HG03457 (cell line): Measurements from ENCODE around the gene KCNH2.
"Not testable (repeated sequence)": the region's sequence is repeated elsewhere in the genome, so short reads cannot be mapped to it uniquely, and the experiment has no call there.

Source experiments
- ATAC-seq: cut with Tn5 transposase; IDR thresholded peaks from one replicate; pipeline ENCODE4 v1.9.1; 2021; ENCODE audit warnings: moderate number of reproducible peaks; ENCODE audit not compliant: unreplicated experiment

The KCNH2 gene, protein sequence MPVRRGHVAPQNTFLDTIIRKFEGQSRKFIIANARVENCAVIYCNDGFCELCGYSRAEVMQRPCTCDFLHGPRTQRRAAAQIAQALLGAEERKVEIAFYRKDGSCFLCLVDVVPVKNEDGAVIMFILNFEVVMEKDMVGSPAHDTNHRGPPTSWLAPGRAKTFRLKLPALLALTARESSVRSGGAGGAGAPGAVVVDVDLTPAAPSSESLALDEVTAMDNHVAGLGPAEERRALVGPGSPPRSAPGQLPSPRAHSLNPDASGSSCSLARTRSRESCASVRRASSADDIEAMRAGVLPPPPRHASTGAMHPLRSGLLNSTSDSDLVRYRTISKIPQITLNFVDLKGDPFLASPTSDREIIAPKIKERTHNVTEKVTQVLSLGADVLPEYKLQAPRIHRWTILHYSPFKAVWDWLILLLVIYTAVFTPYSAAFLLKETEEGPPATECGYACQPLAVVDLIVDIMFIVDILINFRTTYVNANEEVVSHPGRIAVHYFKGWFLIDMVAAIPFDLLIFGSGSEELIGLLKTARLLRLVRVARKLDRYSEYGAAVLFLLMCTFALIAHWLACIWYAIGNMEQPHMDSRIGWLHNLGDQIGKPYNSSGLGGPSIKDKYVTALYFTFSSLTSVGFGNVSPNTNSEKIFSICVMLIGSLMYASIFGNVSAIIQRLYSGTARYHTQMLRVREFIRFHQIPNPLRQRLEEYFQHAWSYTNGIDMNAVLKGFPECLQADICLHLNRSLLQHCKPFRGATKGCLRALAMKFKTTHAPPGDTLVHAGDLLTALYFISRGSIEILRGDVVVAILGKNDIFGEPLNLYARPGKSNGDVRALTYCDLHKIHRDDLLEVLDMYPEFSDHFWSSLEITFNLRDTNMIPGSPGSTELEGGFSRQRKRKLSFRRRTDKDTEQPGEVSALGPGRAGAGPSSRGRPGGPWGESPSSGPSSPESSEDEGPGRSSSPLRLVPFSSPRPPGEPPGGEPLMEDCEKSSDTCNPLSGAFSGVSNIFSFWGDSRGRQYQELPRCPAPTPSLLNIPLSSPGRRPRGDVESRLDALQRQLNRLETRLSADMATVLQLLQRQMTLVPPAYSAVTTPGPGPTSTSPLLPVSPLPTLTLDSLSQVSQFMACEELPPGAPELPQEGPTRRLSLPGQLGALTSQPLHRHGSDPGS

DNA sequence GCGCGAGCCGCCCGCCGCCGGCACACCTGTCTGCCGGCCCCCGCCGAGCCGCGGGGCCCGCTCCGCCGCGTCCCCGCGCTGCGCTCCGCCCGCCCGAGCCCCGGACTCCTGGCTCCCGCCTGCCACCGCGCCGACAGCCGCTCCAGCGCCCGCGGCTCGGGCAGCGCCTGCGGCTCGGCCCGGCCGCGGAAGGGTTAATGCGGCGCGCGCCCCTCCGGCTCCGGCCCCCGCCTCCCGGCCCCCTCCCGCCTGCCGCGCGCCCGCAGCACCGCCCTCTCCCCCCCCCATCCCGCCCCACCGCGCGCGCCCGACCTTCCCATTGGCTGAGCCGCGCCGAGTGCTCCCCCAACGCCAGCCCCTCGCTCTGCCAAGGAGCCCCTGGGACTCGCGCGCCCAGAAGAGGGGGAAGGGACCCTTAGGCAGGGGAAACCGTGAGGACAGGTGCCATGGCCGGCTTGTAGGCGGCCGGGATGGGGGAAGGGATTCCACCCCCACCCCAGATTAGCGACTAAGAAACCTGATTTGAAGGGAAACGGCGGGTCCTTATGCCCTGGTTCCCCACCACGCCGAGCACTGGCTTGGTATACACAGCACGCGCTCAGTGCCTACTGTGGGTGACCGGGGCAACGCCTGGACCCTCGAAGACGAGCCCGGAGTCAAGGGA lies at the start of gene KCNH2:
KCNH2 (minus strand) TSS at position 196 of the 664 bp plus-strand sequence. CDS start 408 bp downstream, outside the sequence.
- ATAC-seq, result no peak

- not testable (repeated sequence) for ATAC-seq
Observed at GRCh38 chr7:151027728-151028130, 49.6 kb upstream of the KCNH2 start.

- ATAC-seq, result not testable (repeated sequence)
Observed at GRCh38 chr7:151026771-151027727, 48.9 kb upstream of the KCNH2 start.

DNA sequence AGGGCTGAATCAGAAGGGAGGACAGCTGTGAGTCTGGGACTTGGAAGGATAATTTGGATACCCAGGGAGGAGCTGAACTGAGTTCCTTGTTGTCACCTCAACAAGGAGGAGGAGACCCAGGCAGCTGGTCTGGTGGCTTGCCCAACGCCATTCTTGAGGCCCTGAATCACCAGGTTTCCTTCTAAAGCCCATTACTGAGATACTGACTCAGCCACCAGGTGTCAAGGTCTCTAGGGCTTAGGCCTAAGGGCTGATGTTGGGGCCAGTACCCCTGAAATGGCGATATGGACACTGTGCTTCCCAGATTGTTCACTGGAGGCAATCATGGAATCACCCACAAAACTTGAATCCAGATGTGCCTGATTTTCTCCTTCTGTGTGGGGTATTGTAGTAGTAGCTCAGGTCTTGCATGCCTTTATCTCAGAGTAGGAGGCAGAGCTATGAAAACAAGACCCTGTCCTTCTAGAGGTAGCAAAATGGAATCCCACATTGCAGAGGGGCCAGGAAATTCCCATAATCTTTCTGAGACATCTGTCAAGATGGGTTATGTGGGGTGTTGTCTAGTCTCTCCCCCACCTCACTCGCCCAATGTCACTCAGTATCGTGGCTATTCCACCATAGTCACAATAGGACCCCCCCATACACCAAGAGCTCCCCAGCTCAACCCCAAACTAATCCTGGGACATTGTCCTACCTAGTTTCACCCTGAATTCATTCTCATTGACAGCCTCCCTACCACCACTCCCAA lies 48.0 kb upstream of the KCNH2 start:
- no peak for ATAC-seq

DNA sequence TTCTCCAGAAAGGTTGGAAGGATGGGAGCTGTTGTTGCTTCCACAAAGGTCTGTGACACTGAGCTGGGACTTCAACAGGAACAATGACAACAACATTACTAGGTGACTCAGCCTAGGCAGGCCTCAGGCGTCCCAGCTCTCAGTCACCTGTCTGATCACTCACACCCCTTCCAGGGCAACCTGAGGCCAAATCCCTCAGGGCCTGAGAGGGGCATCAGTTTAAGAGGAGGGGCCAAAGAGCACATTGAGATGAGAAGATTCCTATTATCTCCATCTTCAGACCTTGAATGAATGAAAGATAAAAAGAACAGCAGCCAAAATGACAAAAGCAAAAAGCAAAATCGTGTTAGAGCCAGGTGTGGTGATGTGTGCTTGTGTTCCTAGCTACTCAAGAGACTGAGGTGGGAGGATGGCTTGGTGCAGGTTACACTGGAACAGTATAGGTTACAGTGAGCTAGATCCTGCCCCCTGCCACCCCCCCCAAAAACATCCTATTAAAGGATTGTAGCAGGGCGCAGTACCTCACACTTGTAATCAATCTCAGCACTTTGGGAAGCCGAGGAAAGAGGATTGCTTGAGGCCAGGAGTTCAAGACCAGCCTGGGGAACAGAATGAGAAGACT lies 46.4 kb upstream of the KCNH2 start, which contains the start of gene ATG9B:
ATG9B (minus strand) TSS at position 60 of the 622 bp plus-strand sequence. CDS start 71 bp downstream, outside the sequence.
- ATAC-seq, result no peak

DNA sequence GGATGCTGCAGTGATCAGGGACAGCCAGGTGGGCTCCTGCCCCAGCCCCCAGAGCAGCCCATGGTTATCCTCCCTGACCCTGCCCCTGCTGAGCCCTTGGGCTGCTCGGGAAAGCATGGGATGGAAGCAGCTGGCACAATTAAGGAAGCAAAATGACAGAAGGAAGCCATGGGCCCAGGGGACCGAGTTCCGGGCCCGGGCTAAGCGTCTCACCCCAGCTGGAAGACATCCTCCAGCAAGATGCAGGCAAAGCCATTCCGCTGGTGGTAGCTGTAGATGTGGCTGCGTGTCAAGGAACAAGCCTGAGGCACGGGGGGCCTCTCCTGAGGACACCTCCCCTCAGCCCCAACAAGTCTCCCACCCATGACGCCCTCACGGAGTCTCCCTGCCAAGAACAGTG lies 45.1 kb upstream of the KCNH2 start:
- no peak for ATAC-seq

DNA sequence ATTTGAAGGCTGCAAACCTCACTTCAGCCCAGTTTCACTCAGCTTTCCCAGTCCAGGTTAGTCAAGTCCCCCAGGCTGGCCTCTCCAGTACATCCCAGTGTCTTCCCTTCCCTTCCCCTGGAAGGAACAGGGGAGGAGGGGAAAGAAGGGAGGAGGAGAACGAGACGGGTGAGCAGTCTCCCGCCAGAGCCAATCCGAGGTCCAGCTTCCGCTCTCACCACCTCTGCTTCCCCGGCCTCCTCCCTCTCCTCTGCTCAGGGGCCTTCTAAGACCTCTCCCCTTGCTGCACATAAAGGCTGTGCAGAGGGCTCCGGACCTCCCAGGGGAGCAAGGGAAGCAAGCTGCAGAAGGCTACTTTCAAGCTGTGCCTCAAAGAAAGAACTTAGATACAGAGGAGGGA lies 42.1 kb upstream of the KCNH2 start:
- no peak for ATAC-seq

- ATAC-seq, result no peak
Observed at GRCh38 chr7:151019130-151019447, 41.0 kb upstream of the KCNH2 start.

GRCh38 chr7:151018421-151019129 lies 40.5 kb upstream of the KCNH2 start:
- ATAC-seq, result no peak

GRCh38 chr7:151017953-151018420 lies 39.9 kb upstream of the KCNH2 start:
- no peak for ATAC-seq

DNA sequence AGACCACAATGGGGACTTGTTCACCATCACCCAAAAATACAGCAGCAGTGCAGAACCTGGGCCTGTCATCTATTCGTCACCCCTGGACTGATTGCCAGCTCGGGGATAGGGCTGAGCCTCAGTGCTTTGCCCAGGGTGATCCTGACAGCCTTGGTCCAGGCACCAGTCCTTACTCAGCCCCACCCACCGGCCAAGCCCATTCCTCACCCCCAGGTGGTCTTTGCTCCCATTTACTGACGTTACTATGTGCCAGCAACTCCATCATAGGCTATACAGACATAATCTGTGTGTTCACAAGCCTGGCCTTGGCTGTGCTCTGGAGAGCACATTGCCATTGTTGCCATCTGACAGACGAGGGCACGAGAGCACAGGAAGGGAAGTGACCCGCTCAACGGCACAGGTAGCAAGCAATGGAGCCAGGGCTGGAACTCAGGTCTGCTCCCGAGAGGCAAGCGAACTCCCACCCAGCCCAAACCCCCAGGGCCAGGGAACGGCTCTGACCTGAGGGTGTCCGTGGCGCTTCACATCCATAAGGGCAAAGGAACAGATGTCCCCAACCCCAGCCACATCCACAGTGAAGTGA lies 39.3 kb upstream of the KCNH2 start:
- ATAC-seq, result no peak

- ATAC-seq, result no peak
Observed at GRCh38 chr7:151016942-151017341, 38.8 kb upstream of the KCNH2 start.

DNA sequence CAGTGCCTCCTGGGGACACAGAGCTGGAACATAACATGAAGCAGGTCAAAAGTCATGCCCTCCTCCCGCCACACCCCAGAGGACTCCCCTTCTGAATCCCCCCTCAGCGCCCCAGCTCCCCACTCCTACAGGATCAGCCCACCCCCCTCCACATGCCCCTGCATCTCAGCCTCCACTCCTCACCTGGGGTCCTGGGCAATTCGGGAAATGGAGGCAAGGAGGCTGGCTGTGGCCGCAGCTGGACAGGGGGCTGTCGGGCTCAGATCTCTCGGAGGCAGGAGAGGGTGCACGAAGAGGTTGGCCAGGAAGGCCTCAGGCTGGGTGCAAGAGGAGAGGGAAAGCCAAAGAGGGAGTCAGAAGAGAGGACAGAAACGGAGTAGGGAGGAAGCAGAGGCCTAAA lies 38.4 kb upstream of the KCNH2 start:
- ATAC-seq, result no peak

DNA sequence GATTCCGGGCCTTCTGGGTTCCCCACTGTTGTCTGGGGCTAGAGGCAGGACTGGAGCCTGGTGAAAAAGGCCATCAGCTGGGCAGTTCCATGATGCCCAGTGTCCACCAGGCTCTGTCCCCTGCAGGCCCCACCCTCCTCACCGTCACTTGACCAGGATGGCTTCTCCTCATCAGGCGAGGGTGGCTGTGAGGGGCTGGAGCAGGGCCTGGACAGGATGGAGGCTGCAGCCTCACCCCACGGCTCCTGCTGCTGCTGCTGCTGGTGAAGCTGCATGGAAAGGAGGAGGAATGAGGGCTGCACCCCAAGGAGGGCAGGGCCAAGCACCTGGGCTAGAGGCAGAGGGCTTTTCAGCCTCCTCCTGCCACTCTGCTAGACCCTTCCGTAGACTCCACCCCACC lies 37.8 kb upstream of the KCNH2 start:
- no peak for ATAC-seq

- no peak for ATAC-seq
Observed at GRCh38 chr7:151014950-151015349, 36.8 kb upstream of the KCNH2 start.

DNA sequence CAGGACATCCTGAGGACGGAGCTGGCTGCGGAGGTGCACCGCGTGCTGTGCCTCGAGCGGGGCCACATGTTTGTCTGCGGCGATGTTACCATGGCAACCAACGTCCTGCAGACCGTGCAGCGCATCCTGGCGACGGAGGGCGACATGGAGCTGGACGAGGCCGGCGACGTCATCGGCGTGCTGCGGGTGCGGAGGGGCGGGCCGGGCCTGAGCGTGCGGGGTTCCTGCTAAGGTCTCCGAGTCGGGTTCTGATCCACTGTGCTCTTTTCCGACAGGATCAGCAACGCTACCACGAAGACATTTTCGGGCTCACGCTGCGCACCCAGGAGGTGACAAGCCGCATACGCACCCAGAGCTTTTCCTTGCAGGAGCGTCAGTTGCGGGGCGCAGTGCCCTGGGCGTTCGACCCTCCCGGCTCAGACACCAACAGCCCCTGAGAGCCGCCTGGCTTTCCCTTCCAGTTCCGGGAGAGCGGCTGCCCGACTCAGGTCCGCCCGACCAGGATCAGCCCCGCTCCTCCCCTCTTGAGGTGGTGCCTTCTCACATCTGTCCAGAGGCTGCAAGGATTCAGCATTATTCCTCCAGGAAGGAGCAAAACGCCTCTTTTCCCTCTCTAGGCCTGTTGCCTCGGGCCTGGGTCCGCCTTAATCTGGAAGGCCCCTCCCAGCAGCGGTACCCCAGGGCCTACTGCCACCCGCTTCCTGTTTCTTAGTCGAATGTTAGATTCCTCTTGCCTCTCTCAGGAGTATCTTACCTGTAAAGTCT lies 35.8 kb upstream of the KCNH2 start:
- no peak for ATAC-seq

- no peak for ATAC-seq
Observed at GRCh38 chr7:151013356-151013732, 35.2 kb upstream of the KCNH2 start.
